Progenitor cell of endocrine pancreas (in vitro differentiated cells): ENCODE data around the gene GFRA4. TPM values are rescaled to one million over a fixed set of nuclear protein-coding genes. Genes with fewer than 3 reads are reported as not detected.
A peak's percentile ranks its signal among the peaks of the same experiment; 100 is the strongest.

Experiments used
- DNase-seq: peaks from one replicate; pipeline ENCODE4 v3.0.0; 2021; ENCODE audit warnings: low spot score; ENCODE audit not compliant: unreplicated experiment
- H3K27ac Mint-ChIP-seq: 2 replicates; pipeline ENCODE4 v1.8.0; 2021; ENCODE audit warnings: mild to moderate bottlenecking, moderate library complexity, mixed read lengths
- H3K27me3 Mint-ChIP-seq: 2 replicates; pipeline ENCODE4 v1.8.0; 2021; ENCODE audit warnings: mixed read lengths
- H3K36me3 Mint-ChIP-seq: 2 replicates; pipeline ENCODE4 v1.8.0; 2022; ENCODE audit warnings: mixed read lengths; ENCODE audit not compliant: insufficient read depth
- H3K4me1 Mint-ChIP-seq: 2 replicates; pipeline ENCODE4 v1.8.0; 2021; ENCODE audit warnings: low read depth, mixed read lengths
- H3K4me3 Mint-ChIP-seq: 2 replicates; pipeline ENCODE4 v1.8.0; 2021; ENCODE audit warnings: low read depth, mild to moderate bottlenecking, moderate library complexity, mixed read lengths
- H3K9me3 Mint-ChIP-seq: 2 replicates; pipeline ENCODE4 v1.8.0; 2021; ENCODE audit warnings: low read depth, mixed read lengths
- long read RNA-seq: library from polyadenylated mRNA; unstranded; transcript quantifications from one replicate; pipeline ENCODE4 v2.0.0, GENCODE V29; 2020
- total RNA-seq: library from RNA; stranded (reverse); gene quantifications from 2 replicates; pipeline ENCODE4 v1.2.1, GENCODE V29; 2021
- TF ChIP-seq, protein P1 (sequence below): fragments of 200-600 bp; sonication (generic); IDR thresholded peaks from one replicate; pipeline ENCODE4 v1.5.0; 2021; ENCODE audit warnings: antibody characterized with exemption, mild to moderate bottlenecking; ENCODE audit not compliant: unreplicated experiment

The GFRA4 gene, protein sequence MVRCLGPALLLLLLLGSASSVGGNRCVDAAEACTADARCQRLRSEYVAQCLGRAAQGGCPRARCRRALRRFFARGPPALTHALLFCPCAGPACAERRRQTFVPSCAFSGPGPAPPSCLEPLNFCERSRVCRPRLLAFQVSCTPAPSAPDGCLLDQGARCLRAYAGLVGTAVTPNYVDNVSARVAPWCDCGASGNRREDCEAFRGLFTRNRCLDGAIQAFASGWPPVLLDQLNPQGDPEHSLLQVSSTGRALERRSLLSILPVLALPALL
- total RNA-seq = not detected in 2 replicates
- long read RNA-seq = 0 reads

DNA sequence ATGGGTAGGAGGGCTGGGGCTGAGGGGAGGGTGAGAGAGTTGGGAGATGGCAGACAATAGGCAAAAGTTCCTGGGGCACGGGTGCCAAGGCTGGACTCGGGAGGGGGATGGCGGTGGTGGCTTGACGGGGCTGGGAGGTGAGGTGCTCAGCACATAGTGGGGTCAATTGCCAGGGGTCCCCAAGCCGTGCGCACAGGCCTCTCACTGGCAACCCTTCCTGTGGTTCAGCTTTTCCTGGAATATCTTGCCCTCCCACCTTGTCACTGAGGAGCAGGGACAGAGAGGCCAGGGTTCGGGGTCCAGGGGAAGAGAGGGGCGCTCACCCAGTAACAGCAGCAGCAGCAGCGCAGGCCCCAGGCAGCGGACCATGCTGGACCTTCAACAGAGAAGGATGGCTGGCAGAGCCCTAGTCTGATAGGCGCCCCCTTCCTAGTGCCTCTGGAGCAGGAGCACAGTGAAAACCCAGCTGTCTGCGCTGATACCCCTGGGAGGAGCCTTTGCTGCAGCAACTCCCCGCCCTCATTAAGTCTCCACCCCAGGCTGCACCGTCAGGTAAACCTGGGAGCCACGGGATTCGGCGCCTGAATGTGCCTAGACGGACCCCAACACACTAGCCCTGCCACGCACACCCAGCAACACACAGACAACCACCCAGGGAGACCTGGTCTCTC is at the start of gene GFRA4:
Gene GFRA4, minus strand, starts transcription at position 369 of the 671 bp plus-strand sequence. Its CDS starts 0 bp downstream, at position 369.
- Mint-ChIP-seq H3K36me3 (no peaks in the 10 kb centered on the region), H3K4me1 (peaks cover 6% of the 10 kb centered on the region), H3K4me3 (no peak within 1 kb of the TSS), H3K9me3 (no peaks in the 10 kb centered on the region), H3K27ac (no peak within 1 kb of the TSS), H3K27me3 (peaks cover 48% of the 10 kb centered on the region)
- DNase-seq = no peak
- TF ChIP-seq, protein P1, sequence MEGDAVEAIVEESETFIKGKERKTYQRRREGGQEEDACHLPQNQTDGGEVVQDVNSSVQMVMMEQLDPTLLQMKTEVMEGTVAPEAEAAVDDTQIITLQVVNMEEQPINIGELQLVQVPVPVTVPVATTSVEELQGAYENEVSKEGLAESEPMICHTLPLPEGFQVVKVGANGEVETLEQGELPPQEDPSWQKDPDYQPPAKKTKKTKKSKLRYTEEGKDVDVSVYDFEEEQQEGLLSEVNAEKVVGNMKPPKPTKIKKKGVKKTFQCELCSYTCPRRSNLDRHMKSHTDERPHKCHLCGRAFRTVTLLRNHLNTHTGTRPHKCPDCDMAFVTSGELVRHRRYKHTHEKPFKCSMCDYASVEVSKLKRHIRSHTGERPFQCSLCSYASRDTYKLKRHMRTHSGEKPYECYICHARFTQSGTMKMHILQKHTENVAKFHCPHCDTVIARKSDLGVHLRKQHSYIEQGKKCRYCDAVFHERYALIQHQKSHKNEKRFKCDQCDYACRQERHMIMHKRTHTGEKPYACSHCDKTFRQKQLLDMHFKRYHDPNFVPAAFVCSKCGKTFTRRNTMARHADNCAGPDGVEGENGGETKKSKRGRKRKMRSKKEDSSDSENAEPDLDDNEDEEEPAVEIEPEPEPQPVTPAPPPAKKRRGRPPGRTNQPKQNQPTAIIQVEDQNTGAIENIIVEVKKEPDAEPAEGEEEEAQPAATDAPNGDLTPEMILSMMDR = no peak

DNA sequence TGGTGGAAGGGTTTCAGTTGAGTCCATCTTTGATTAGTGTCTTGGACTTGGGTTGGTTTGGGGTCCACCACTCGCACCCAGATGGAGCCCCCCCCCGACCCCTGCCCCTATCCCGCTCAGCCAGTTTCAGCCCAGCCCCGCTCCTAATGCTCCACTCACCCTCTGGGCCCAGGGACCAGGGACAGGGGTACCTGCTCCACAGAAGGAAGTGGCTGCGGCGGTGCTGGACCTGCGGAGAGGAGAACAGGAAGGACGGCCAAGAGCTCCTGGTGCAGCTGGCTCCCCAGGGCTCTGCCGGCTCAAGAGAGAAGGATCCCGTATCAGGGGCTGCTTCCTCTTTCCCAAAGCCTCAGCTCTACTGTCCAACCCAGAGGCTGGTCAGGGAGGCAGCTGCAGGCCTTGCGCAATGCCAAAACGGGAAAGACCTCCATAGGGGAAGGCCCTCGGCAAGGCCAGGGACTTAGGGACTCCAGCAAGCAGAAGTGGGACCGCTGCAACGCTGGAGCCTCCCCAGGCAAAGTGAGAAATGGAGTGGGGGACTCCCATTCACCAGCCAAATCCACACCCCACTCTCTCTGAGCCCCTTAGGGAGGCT is 49.2 kb upstream of the GFRA4 start, which contains the start of gene SIGLEC1:
Gene SIGLEC1, minus strand, starts transcription at position 322 of the 595 bp plus-strand sequence. CDS start 5,472 bp downstream, outside the sequence.
- H3K4me1 Mint-ChIP-seq = peaks cover 2% of the 10 kb centered on the region
- peaks cover 8% of the 10 kb centered on the region for H3K27me3 Mint-ChIP-seq
- H3K4me3 Mint-ChIP-seq = no peak within 1 kb of the TSS
- H3K9me3 Mint-ChIP-seq = no peaks in the 10 kb centered on the region
- H3K36me3 Mint-ChIP-seq = no peaks in the 10 kb centered on the region
- TF ChIP-seq, protein P1 = no peak
- H3K27ac Mint-ChIP-seq = peak within 1 kb of the TSS; percentile 67
- no peak for DNase-seq

DNA sequence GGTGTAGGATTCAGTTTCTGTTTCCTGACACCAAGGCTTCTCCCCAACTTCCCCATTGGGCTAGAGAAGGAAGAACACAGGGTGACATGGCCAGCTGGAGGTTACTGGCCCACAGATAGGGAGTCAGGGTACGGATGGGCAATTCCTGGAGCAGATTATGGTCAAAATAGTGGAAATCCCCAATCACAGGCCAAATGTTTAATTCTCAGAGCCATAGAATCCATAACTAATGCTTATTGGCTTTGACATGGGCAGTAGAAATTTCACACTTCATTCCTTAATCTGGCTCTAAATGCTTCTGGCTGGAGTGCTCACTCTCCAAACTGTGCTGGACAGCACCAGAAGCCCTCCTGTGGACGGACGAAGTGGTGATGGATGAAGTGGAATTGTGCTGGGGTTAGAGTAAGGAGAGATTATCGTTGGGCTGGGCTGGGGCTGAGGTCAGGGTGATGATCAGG is 48.3 kb upstream of the GFRA4 start:
- peaks cover 8% of the 10 kb centered on the region for H3K27me3 Mint-ChIP-seq
- peak overlapping the region; percentile 67 for H3K27ac Mint-ChIP-seq
- peaks cover 2% of the 10 kb centered on the region for H3K4me1 Mint-ChIP-seq
- no peak for DNase-seq
- TF ChIP-seq, protein P1 = no peak
- no peaks in the 10 kb centered on the region for H3K9me3 Mint-ChIP-seq
- H3K4me3 Mint-ChIP-seq = no peak overlapping the region
- H3K36me3 Mint-ChIP-seq = no peaks in the 10 kb centered on the region

DNA sequence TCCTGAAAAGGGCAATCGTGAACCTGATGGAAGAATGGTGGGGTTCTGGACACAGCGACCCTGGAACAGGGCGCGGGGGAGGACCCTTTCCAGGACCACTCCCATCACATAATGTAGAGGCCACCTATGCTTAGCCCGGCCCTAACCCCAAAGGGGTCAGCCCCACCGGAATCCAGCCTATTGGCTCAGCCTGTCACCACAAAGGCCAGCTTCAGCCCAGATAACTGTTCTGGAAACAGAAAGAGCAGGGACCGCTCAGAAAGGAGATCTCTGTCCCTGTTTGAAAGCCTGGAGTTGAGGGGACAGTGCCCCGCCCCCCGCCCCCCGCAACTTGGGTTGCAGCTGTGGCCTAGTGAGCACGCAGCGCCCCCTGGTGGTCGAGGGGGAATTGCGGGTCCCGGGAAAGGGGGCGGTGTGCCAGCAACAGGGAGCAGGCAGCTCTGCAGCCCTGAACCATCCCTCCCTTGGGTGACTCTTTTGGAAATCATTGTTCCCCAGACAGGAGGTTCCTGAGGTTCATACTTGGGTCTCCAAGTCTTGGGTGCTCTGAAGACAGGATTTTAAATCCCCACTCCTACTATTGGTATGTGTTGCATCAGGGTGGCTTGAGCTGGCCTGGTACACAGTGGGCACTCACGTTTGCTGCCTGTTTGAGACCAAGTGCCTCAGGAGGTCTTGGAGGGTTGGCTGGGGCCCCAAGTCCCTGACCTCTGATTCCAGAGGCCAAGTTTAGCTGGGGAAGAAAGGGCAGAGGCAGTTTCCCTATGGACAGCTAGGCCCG is 47.7 kb upstream of the GFRA4 start:
- DNase-seq = peak; percentile 79
- H3K9me3 Mint-ChIP-seq = no peaks in the 10 kb centered on the region
- peaks cover 2% of the 10 kb centered on the region for H3K4me1 Mint-ChIP-seq
- peaks cover 8% of the 10 kb centered on the region for H3K27me3 Mint-ChIP-seq
- peak overlapping the region; percentile 67 for H3K27ac Mint-ChIP-seq
- TF ChIP-seq, protein P1 = peak; percentile 97
- no peaks in the 10 kb centered on the region for H3K36me3 Mint-ChIP-seq
- H3K4me3 Mint-ChIP-seq = no peak overlapping the region
